NCI-H2029 treated with DMSO at 0.1 percent for 48 hours (cell line): ENCODE results near the gene MVB12B.
"Not testable (repeated sequence)": the region's sequence is repeated elsewhere in the genome, so short reads cannot be mapped to it uniquely, and the experiment has no call there.

Experiments
- DNase-seq: peaks from one replicate; lab custom pipeline; 2025; lab: John Stamatoyannopoulos, UW

The MVB12B gene

GRCh38 chr9:126326228-126327005, at the start of gene MVB12B:
TSS of gene MVB12B (plus strand) at chr9:126326829. CDS start at chr9:126326930, 101 bp downstream.
- DNase-seq = no peak

- DNase-seq = no peak
Observed at GRCh38 chr9:126283799-126284465, 42.7 kb upstream of the MVB12B start.

- DNase-seq = not testable (repeated sequence)
Observed at GRCh38 chr9:126285652-126286051, 41.0 kb upstream of the MVB12B start.

- DNase-seq = no peak
Observed at GRCh38 chr9:126287166-126287866, 39.3 kb upstream of the MVB12B start.

- DNase-seq = no peak
Observed at GRCh38 chr9:126290871-126291270, 35.8 kb upstream of the MVB12B start.

- DNase-seq = no peak
Observed at GRCh38 chr9:126291925-126292324, 34.7 kb upstream of the MVB12B start.

- no peak for DNase-seq
Observed at GRCh38 chr9:126292736-126293521, 33.7 kb upstream of the MVB12B start.

- DNase-seq = no peak
Observed at GRCh38 chr9:126293522-126293889, 33.1 kb upstream of the MVB12B start.

- DNase-seq = no peak
Observed at GRCh38 chr9:126294331-126295081, 32.1 kb upstream of the MVB12B start.

- DNase-seq = no peak
Observed at GRCh38 chr9:126295082-126295477, 31.5 kb upstream of the MVB12B start.

GRCh38 chr9:126295516-126295915, 31.1 kb upstream of the MVB12B start:
- no peak for DNase-seq

GRCh38 chr9:126295936-126296600, 30.6 kb upstream of the MVB12B start:
- DNase-seq = no peak

- DNase-seq = no peak
Observed at GRCh38 chr9:126296687-126297086, 29.9 kb upstream of the MVB12B start.

- no peak for DNase-seq
Observed at GRCh38 chr9:126297661-126298060, 29.0 kb upstream of the MVB12B start.

GRCh38 chr9:126298063-126298801, 28.4 kb upstream of the MVB12B start:
- no peak for DNase-seq

GRCh38 chr9:126299706-126300276, 26.8 kb upstream of the MVB12B start:
- no peak for DNase-seq

GRCh38 chr9:126301196-126301595, 25.4 kb upstream of the MVB12B start:
- DNase-seq = no peak

- peak; percentile 73 for DNase-seq
Observed at GRCh38 chr9:126301985-126302603, 24.5 kb upstream of the MVB12B start.

- no peak for DNase-seq
Observed at GRCh38 chr9:126302730-126303129, 23.9 kb upstream of the MVB12B start.
